Ascending aorta (tissue), 2 donors: ENCODE measurements around the gene ISG15. TPM values are rescaled to one million over a fixed set of nuclear protein-coding genes. Genes with fewer than 3 reads are reported as not detected.

ENCODE experiments used
- DNase-seq, 2 donors: peaks; one replicate each; pipeline ENCODE4 v3.0.0-alpha.2; 2019; ENCODE audit warnings: low spot score in 2 of 2
- H3K27ac ChIP-seq, 2 donors: fragments of 200-600 bp; sonication (generic); one replicate each; pipeline ENCODE4 v1.5.1; 2016 to 2017; ENCODE audit warnings: mild to moderate bottlenecking in 1 of 2
- H3K27me3 ChIP-seq: fragments of 200-600 bp; sonication (generic); one replicate; pipeline ENCODE4 v1.5.1; 2017
- H3K36me3 ChIP-seq, 2 donors: fragments of 200-600 bp; sonication (generic); one replicate each; pipeline ENCODE4 v1.5.1; 2016
- H3K4me1 ChIP-seq, 2 donors: fragments of 200-600 bp; sonication (generic); one replicate each; pipeline ENCODE4 v1.5.1; 2016 to 2017; ENCODE audit warnings: mild to moderate bottlenecking in 1 of 2
- H3K4me3 ChIP-seq, 2 donors: fragments of 200-600 bp; sonication (generic); one replicate each; pipeline ENCODE4 v1.5.1; 2016 to 2017; ENCODE audit warnings: mild to moderate bottlenecking in 1 of 2
- H3K9me3 ChIP-seq, 2 donors: fragments of 200-600 bp; sonication (generic); one replicate each; pipeline ENCODE4 v1.5.1; 2016
- CTCF ChIP-seq, 3 experiments: fragments of 200-600 bp in 2 of 3; fragments of 450-650 bp in 1 of 3; sonication (generic) in 2 of 3; IDR thresholded peaks; one replicate each; pipeline ENCODE4 v1.5.1; 2016 to 2019; ENCODE audit warnings: antibody characterized with exemption in 3 of 3, mild to moderate bottlenecking in 1 of 3, moderate library complexity in 1 of 3
- intact Hi-C: fragments of 100-400 bp; cut with DNase I; formaldehyde crosslinking; loops from one replicate; pipeline ENCODE4 v1.15.1; 2023
- total RNA-seq: library from RNA; depleted of rRNA; stranded (reverse); fragments of >200 nt; gene quantifications from one replicate; pipeline ENCODE4 v1.1.0, GENCODE V29; 2016

The ISG15 gene
- total RNA-seq, 1 donor from 2014 or later, result 125 TPM

- Histone ChIP-seq H3K27ac (no peak overlapping the region), H3K36me3 (no peaks in the 10 kb centered on the region), H3K27me3 (peaks cover 15% of the 10 kb centered on the region), H3K4me3 (no peak overlapping the region), H3K4me1 (peaks cover 12 to 16% of the 10 kb centered on the region in 2 donors), H3K9me3 (no peaks in the 10 kb centered on the region)
- intact Hi-C loops, result no loop called here
- no peak for DNase-seq
- TF ChIP-seq CTCF (IDR thresholded peaks at IDR 0.05), result no peak
These were observed 50.1 kb downstream of the ISG15 start for GRCh38 chr1:1063261-1063944.

Other genes starting within 250 kb of the ISG15 start
- gene SAMD11, start 89.6 kb upstream of the ISG15 start, total RNA-seq, result 9.7 TPM
- gene NOC2L, start 54.2 kb upstream of the ISG15 start, total RNA-seq, result 33.2 TPM
- 16.6 TPM for gene KLHL17, start 52.9 kb upstream of the ISG15 start, total RNA-seq
- gene PLEKHN1, start 47.0 kb upstream of the ISG15 start, total RNA-seq, result not detected
- gene PERM1, start 31.4 kb upstream of the ISG15 start, total RNA-seq, result not detected
- 285 TPM for gene HES4, start 13.4 kb upstream of the ISG15 start, total RNA-seq
- 109 TPM for gene AGRN, start 6.6 kb downstream of the ISG15 start, total RNA-seq
- gene RNF223, start 60.8 kb downstream of the ISG15 start, total RNA-seq, result not detected
- 23.7 TPM for gene C1orf159, start 102.6 kb downstream of the ISG15 start, total RNA-seq
- not detected for gene TTLL10, start 160.4 kb downstream of the ISG15 start, total RNA-seq
- not detected for gene TNFRSF18, start 193.1 kb downstream of the ISG15 start, total RNA-seq
- gene TNFRSF4, start 200.7 kb downstream of the ISG15 start, total RNA-seq, result 4.8 TPM
- 223 TPM for gene SDF4, start 218.5 kb downstream of the ISG15 start, total RNA-seq
- gene B3GALT6, start 218.7 kb downstream of the ISG15 start, total RNA-seq, result 94.9 TPM
- not detected for gene C1QTNF12, start 233.2 kb downstream of the ISG15 start, total RNA-seq